Fibroblast of skin of right biceps (primary cell): Measurements from ENCODE around the gene IQCE.

Experiments used
- DNase-seq: peaks from one replicate; pipeline ENCODE4 v3.0.0-alpha.2; 2013

Gene IQCE

DNA sequence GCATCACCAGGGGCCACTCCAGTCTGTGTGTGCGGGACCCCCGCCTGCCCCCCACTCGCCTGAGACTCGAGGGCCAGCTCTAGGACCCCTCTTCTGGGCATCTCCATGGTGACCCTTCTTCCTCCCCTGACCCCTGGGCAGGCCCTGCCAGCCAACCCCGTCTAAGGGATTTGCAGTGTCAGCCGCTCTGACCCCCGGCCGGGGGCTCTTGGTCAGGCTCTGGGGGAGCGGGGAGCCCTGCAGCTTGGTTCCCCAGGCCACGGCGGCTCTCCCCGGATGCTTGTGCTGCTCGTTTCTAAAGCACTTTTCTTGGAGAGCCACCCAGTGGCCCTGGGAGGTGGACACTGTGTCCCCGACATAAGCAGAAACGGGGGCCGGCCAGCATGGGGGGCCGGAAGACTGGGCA, 78.3 kb downstream of the IQCE start:
- no peak for DNase-seq

DNA sequence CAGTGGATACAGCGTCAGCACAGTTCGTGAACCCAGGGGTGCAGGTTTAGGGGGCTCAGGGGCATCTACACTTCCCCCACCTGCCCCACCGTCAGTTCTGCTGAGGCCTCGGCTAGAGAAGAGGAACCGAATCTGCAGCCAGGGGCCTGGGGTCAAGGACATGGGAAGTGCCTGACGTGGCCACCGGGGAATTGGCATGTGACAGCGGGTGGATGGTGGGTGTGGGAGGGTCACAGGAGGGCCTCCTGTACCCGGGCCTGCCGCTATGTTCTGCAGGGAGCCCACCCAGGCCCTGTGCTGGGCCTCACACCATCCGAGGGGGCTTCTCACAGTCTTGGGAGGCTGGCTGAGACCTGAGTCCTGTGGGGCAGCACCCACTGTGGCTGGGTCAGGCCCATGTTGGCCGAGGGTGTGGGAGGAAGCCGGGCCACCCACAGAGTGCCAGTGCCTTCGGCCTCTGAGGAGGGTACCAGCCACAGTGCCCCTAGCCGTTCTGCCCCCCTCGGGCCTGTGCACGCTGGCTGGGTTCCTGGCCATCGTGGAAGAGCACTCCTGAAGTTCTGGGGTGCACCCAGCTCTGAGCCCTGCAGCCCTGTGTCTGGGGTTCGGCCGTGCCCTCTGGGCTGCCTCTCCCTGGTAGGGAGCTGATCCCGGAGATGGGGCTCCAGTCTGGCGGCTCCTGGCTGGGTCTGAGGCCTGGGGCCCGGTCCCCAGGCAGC, 78.9 kb downstream of the IQCE start:
- no peak for DNase-seq

DNA sequence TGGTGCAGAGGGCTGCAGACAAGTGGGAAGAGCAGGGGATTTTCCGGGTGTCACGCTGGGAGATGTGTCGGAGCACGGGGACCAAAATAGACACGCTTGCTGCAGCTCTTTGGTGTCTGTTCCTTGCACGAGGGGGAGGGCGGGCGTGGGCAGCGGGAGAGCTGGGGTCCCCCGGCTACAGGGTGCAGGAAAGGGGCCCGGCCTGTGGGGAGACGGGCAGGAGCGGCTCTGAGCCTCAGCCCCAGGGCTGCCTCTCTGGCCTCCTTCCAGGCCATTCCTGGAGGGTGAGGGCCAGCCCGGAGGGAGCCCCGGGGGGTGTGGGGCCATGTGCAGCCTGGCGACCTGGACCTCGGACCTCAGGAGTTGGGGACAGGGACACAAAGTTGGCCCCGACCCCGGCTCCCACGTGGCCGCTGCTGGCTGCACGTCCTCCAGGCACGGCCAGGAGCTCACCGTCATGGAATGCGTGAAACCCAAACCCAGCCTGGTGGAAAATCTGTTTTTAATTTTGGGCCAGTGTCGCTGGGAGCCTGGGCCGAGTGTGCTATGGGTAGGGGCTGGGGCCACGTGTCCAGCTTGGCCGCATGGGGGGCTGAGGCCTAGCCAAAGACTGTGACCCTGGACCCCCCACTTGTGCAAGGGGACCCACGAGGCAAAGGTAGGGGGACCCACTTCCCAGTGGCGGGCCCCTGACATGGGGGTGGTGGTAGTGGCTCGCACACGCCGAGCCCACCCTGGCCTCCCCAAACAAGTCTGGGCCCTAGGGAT, 79.6 kb downstream of the IQCE start:
- DNase-seq = peak; percentile 92

DNA sequence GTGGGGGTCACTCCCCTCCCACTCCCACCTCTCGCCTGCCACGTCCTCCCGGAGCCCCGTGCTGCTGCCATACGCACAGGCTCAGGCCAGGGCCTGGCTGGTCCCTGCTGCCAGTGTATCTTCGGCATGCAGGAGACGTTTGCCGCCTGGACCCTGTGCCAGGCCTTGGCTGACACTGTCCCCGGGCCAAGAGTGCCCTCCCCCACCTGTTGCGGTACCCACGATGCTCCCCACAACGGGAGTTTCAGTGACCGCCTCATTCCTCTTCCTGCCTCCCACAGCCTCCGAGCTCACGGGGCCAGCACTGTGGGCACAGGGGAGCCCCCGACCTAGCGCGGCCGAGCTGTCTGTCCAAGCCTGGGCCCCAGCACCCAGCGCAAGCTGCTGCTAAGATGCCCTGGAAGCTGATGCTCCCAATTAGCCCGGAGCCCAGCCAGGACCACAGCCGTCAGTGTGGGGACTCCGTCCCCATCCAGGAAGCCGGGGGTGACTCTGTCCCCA, 80.5 kb downstream of the IQCE start:
- no peak for DNase-seq

DNA sequence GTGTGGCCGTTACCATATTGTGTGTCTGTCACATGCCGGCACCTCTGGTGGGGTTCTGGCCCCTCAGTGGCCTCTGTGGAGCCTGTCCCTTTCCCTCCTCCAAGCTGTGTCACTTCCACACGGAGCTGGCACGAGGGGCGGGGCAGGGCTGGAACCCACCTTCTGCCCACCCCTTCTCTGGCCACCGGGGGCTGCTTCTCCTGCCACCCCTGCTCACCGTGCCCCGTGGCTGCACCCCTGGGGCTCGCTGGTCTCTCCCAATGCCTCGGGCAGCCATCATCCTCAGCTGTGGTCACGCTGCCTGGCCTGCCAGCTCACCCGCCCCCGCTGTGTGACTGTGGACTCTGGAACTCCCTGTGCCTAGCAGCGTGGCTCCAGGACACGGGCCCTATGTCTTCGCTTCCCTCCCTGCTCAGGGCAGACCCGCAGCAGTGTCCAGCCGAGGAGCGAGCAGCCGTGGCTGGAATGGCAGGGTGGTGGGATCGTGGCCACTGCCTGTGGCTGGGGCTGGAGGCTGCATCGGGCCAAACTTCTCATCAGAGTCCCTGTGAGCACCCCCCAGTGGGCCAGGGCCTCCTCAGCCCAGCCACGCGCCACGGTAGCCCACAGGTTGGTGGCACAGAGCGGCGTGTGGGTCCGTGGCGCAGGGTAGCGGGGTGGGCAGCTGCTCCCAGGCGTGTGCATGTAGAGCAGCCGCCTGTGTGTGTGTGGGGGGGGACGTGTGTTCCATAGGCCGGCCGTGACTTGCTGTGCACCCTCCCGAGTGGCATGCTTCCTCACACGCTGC, 81.1 kb downstream of the IQCE start:
- DNase-seq = no peak

DNA sequence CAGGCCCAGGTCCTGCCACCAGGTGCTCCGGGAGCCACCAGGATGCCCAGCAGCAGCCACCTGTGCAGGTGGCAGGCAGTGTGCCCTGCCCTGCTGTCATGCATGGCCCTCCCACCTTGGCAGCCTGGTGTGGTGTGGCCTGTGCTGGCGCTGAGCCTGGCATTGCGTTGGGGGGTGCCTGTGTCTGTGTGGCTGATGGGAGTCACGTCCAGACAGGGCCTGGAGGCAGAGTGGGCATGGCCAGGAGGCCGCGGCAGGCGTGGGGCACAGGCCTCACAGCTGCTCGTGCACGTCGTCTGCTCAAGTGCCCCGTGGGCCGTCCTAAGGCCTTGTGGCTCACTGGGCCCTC, 81.7 kb downstream of the IQCE start:
- no peak for DNase-seq

DNA sequence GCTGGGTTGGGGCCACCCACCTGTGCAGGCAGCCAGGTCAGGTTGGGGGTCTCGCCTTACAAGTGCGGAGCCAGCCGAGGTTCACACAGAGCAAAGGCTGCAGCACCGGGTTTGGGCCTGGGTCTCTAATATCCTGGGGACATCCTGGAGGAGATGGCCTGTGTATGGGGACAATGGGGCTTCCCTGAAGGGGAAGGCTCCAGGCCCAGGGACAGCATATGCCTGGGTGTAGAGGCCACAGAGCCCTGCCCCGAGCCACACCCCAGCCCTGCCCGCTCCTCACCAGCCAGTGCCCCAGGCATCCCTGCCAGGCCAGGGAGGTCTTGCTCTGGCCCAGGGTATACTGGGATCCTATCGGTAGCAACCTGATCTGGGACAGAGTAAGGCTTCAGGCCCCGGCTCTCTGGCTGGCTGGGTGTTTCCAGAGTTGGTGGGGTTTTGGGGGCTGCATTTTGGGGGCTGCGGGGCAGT, 82.1 kb downstream of the IQCE start:
- DNase-seq = no peak

DNA sequence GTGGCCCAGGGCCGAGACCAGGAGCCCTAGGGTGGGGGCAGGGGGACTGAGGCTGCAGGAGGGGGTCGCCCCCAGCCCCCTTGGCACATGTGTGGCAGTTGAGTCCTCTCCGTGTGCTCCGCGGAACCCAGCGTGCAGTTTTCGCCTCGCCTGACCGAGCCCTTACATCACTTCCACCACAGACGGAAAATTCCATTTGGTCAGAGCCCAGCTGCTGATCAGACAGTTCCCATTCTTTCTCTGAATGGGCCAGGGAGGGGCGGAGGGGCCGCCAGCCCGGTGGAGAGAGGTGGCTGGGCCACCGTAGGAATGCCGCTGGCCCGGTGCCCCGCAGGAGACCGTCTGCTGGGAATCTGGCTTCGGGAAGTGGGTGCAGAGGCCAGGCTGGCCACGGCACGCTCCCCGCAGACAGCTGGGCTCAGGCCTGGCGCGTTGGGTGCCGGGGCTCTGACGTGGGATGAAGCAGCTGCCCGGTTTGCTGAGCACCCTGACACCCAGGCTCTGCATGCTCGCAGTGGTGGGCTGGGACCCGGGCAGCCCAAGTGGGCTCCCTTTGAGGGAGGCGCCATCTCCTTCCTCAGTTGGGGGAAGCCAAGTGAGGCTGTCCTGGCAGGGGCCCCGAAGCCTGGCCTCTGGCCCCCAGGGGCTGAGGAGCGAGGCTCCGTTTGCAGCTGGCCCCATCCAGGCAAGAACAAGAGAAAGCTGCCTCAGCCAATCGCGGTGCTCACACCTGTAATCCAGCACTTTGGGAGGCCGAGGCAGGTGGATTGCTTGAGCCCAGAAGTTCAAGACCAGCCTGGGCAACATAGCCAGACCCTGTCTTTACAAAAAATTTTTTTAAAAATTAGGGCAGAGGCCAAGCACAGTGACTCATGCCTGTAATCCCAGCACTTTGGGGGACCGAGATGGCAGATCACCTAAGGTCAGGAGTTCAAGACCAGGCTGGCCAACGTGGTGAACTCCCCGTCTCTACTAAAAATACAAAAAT, 82.9 kb downstream of the IQCE start:
- DNase-seq = peak; percentile 94

DNA sequence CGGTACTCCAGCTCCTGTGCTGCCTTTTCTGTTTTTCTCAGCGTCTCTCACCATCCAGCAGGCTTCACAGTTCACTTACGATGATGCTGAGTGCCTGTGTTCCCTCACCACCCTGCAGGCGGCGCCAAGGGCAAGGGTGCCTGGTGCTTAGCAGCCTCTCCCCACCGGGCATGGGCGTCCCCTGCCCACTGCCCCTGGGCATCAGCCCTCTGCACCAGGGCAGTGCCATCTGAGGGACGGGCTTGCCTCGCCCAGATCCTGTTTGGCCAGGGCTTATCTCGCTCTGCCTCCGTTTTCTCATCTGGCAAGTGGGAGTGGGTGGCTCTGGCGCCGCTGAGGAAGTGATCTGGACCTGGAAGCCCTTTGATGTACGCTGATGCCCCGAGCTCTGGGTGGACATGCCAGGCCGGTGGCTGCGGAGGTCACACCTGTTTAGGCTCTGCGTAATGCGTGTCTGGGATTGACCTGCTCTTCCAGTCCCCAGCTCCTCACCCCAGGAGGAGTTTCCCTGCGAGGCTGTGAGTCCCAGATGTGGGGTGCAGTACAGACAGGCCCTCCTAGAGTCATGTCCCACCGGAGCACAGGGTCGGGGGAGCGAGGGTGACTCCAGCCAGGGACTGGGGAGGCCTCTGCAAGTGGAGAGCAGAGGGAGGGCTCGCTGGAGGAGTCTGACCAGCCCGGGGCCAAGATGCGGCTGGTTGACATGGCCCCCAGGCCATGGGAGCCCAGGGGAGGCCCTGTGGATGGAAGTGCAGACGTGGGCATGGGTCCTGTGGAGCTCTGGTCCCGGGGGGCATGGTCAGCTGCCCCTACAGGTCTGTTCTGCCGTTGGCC, 84.8 kb downstream of the IQCE start:
- DNase-seq = no peak

DNA sequence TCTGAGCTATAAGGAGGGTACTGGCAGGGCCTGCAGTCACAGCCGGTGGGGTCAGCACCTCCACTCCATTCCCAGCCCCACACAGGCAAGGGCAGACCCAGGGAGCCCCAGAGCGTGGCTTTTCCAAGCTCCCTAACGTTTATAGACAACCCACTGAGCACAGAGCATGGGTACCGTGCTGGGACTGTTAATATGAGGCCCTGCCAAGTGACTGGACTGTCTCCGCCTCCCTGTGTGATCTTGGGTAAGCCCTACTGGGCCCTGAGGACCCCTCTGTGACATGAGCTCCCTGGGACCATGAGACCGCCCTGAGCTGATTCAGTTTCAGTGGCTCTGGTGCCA, 85.4 kb downstream of the IQCE start:
- DNase-seq = no peak

DNA sequence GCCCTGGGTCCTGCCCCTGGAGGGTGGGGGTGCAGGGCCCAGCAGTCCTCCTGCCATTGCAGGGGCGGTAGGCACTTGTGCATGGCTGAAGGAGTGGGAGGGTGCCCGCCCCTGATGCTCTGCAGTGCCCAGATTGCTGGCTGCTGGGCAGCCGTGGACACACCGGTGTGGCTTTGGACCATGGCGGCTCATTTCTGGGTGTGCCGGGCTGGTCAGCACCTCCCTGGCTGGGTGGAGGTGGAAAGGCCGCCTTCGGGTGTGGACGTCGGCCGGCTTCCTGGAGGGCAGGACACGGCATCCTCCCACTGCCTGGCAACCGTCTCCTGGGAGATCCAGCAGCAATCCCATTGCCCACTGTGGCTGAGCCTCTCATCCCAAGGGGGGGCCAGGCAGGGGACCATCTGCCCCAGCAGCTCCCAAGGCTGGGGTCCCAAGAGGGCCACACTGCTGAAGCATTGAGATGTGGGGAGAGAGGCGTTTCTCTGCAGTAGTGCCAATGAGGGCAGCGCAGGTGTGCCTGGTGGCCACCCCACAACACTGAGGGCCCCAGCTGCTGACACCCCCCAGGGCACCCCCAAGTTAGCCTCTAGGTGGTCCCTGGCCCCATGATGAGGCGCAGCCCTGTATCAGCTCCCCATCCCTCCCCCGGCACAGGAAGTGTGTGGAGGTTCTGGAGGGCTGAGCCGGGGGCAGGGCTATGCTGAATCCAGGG, 85.9 kb downstream of the IQCE start:
- no peak for DNase-seq

DNA sequence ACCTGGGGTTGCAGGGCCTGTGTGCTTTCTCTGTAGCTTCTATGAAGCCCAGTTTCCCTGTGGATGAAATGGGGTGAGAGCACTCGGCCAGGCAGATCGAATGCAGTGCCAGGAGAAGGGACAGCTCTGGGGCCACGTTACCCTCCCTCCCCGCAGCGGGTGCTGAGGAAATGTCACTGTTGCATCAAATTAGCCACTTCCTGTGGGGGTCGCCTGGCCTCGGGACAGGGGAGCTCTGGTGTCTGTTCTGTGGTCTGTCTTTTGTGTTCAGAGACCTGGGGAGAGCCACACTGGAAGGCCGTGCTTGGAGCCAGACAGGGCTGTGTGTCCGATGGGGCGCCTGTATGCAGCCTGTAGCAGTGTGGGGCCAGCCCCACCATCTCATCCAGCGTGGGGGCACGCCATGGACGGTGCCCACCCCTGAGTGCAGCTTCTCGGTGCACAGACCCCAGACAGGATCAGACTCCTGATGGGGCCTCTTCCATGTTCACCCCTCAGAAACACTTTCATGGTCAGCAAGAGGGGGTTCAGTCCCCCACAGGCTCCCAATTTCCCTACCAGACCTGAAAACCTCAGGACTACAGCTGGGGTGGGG, 86.6 kb downstream of the IQCE start:
- peak; percentile 74 for DNase-seq

DNA sequence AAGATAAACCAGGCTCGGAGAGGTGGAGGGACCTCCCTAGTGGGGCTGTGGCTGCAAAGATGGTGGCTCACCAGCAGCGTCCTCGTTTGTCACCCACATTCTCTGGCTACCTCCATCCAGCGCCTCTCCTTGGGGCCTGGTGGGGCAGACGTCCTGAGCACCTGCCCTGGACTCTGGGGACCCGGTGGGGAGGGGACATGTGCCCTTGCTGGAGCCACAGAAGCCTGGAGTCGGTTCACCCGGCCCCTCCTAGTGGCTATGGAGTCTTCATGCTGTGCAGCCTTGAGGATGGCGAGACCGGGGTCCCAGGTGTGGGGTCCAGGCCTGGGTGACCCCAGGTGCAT, 87.5 kb downstream of the IQCE start:
- DNase-seq = no peak

DNA sequence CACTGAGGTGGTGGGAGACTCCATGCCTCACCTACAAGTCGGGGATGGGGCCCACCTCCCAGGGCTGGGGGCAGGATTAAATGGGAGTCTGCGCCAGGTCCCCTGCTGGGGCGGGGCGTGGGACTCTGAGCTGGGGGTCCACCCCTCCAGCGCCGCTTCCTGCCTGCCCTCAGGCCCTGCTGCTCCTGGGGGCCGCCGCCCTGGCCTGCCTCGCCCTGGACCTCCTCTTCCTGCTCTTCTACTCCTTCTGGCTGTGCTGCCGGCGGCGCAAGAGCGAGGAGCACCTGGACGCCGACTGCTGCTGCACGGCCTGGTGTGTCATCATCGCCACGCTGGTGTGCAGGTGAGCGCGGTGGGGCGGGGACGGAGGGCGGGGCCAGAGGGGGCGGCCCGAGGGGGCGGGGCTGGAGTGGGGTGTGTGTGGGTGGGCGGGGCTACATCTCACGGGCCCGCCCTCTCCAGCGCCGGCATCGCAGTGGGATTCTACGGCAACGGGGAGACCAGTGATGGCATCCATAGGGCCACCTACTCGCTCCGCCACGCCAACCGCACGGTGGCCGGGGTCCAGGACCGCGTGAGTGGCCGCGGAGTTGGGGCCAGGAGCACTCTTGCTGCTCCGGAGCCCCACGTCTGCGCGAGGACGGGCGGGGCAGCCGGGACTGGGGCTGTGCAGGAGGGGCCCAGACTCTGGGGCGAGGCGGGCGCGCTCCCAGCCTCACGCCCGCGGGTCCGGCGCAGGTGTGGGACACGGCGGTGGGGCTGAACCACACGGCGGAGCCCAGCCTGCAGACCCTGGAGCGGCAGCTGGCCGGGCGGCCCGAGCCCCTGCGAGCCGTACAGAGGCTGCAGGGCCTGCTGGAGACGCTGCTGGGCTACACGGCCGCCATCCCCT, 88.1 kb downstream of the IQCE start:
- no peak for DNase-seq

DNA sequence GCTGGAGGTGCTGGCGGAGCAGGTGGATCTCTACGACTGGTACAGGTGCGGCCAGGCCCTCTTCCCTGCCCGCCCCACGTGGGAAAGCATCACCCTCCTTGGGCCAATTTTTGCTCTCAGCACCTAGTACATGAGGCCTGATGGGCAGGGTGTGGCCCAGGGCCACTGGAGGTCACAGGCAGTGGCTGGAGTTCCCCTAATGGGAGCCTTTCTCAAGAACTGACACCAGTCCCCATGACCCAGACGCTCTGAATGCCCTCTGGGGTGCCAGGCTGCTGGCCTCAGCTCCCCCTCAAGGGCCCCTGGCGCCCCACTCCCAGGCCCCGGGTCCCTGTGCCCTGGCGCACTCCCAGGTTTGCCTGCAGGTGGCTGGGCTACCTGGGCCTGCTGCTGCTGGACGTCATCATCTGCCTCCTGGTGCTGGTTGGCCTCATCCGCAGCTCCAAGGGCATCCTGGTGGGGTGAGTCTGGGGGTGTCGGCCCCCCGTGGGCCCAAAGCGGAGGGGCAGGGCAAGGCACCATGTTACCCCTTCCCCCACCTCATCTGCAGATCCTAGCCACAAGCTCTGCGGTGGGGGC, 88.9 kb downstream of the IQCE start:
- no peak for DNase-seq

DNA sequence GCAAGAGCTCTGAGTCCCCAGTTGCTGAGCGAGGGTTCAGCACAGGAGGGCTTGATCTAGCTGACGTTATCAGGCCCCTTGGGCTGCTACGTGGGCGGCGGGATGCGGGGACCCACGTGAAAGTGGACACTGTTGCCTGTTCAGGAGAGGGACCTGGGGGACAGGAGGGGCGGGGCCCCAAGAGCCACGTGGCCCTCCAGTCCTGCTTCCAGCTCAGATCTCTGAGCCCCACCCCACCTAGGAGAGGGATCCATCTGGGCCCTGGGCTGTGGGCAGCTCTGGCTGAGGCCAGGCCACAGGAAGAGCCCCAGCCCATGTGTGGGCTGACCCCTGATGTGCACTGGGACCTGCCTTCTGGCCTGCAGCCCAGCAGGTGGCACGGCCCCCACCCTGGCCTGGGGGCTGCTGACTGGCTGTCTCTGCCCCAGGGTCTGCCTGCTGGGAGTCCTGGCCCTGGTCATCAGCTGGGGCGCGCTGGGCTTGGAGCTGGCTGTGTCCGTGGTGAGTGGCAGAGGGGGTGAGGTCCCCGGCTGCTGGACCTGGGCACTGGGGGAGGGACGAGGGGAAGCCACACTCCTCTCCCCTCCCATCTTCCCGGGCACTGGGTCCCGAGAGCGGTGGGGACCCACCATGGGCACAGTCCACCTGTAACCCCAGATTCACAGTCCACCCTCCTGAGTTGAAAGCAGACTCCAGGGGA, 90.5 kb downstream of the IQCE start:
- DNase-seq = no peak

DNA sequence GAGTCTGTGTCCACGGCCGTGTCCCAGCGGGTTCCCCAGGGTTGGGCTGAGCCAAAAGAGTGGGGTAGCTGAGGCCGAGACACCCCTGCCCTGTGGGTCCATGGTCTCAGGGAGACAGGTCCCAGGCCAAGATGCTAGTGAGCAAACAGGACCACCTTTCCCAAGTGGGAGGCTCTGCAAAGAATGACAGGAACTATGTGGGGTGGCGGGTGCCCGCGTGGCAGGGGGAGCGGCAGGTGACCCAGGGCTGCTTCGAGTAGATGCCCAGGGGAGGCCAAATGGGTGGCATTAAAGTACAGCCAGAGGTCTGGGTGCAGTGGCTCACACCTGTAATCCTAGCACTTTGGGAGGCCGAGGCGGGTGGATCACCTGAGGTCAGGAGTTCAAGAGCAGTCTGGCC, 91.2 kb downstream of the IQCE start:
- DNase-seq = no peak

DNA sequence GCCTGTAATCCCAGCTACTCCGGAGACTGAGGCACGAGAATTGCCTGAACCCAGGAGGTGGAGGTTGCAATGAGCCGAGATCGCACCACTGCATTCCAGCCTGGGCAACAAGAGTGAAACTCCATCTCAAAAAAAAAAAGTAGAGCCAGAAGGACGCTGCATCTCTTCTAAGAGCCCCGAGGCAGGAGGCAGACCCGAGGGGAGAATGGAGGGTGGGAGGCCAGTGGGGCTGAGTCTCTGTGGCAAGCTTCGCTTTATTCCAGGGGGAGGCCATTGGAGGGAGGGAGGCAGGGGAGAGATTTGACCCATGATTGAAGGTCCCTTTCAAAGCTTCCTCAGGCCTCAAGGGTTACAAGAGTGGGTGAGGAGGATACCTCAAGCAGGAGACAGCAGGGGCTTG, 91.7 kb downstream of the IQCE start:
- DNase-seq = no peak
